ENCODE measurements around the gene ANKRD26.

DNA sequence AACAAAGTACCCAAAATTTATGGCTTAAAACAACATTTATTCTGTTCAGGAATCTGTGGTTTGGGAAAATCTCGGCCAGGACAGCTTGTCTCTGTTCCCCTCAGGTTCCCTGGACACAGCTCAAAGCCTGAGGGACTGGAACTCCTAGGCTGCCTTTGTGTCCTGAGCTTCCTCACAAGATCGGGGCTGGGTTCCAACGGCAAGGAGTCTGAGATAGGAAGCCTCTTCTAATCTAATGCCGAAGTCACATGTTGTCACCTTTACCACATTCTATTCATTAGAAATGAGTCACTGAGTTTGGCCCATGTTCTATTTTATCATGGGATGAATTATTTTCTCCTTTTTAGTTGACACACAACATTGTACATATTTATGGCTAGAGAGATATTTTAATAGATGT is 80.5 kb downstream of the ANKRD26 start:
- TF ChIP-seq, protein P1, sequence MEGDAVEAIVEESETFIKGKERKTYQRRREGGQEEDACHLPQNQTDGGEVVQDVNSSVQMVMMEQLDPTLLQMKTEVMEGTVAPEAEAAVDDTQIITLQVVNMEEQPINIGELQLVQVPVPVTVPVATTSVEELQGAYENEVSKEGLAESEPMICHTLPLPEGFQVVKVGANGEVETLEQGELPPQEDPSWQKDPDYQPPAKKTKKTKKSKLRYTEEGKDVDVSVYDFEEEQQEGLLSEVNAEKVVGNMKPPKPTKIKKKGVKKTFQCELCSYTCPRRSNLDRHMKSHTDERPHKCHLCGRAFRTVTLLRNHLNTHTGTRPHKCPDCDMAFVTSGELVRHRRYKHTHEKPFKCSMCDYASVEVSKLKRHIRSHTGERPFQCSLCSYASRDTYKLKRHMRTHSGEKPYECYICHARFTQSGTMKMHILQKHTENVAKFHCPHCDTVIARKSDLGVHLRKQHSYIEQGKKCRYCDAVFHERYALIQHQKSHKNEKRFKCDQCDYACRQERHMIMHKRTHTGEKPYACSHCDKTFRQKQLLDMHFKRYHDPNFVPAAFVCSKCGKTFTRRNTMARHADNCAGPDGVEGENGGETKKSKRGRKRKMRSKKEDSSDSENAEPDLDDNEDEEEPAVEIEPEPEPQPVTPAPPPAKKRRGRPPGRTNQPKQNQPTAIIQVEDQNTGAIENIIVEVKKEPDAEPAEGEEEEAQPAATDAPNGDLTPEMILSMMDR (conservative IDR thresholded peaks at IDR 0.05): no peak
- no peak for TF ChIP-seq ZFX (IDR thresholded peaks at IDR 0.05)

Measured in C4-2B (cell line).